Measurements from ENCODE around the gene NTM.

- TF ChIP-seq EZH2 (IDR thresholded peaks at IDR 0.05; ENCODE audit: borderline replicate concordance, insufficient read depth, low read length, poor library complexity, severe bottlenecking) (no peak), CTCF (IDR thresholded peaks at IDR 0.05; ENCODE audit: poor library complexity, severe bottlenecking) (no peak), TAF1 (IDR thresholded peaks at IDR 0.05; ENCODE audit: low read depth) (no peak), POLR2AphosphoS5 (IDR thresholded peaks at IDR 0.05) (no peak)
Observed at GRCh38 chr11:132337819-132338416, 967.5 kb downstream of the NTM start.

Measured in neural cell (in vitro differentiated cells).